Measurements from ENCODE around the gene CHAT. TPM values are rescaled to one million over a fixed set of nuclear protein-coding genes. Genes with fewer than 3 reads are reported as not detected.

The CHAT gene
- total RNA-seq, 1 donor from 2014 or later = 0.62 TPM

DNA sequence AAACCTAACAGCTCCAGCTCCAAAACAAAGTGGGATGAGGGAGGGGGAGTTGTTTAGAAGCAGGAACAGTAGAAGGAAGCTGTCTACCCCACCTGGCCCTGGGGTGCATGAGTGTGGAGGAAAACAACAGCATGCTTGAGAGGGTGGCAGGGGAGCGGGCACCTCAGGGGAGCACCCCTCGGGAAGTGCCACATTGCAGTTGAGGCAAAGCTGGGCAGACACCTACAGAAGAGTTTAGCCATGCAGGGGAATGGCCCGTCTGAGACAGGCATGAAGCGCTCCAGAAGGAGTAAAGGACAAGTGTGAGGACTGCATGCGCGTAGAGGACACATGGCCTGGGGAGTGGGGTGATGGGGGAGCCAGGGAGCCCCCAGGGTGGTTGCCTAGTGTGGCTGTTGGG is 18.1 kb downstream of the CHAT start:
- no peak for DNase-seq

DNA sequence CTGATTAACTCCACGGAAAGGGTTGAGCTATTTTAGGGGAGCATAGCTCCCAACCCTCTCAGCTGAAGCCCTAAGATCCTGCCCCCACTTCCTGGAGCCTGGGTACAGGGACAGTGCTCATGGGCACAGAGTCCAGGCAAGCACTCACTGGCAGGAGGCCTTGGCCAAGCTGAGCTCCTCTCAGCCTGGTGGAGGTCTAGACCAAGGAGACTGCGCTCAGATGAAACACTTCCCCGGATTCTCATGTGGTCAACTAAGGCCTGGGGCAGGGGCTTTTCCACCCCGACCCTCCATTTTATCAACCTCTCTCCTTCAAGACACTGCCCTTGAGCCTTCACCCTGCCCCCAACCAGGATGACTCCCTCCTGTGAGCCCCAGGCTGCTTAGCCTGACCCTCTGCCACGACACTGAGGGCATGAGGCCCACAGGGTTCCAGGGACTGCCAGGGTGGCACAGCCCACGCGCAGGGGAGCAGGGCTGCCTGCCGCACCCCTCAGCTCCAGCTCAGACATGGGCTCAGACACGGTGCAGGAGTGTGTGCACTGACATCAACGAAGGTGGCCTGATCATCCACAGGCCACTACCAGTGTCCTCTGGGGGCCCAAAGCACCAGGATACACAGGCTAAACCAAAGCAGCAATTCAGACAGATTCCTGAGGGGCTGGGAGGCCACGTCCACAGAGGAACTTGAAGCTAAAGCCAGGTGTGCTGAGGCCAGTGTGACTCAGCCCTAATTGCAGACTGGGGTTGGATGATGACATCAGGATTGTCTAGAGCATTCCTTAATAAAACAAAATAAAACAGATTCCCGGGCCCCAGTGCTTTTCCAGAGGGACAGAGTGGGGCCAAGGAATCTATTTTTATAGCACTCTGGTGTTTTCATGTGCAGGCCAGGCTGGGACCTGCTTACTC is 18.8 kb downstream of the CHAT start:
- no peak for DNase-seq

DNA sequence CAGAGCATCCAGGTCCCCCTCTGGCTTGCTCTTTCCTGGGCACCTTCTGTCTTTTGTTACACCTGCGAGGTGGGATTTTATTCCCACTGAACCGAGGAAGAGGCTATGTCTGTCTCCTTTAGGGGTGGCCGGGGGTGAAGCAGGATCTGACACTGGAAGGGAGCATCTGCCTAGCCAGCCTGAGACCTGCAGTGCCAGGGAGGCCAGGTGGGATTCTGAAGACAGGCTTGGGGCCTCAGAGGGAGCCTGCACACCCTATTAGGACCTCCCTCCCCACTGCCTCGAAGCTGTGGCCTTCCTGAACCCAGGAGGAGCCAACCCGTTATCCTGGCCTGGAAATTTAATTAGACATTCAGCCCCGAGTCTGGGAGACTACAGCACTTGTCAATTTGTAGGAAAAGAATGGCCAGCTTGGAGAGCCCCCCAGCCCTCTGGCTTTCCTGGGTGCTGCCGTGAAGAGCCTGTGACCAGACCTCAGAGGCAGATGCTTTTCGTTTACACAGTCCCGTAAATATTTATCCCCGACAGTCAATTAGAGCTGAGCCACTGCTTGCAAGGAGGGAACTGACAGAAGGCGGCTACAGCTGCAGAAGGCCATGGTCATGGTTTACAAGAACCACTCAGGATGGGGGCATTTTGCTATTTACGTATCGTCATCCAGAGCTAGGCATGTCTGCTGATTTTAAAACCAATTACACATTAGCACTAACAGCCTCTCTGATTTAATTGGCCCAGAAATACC is 19.7 kb downstream of the CHAT start:
- DNase-seq = no peak

DNA sequence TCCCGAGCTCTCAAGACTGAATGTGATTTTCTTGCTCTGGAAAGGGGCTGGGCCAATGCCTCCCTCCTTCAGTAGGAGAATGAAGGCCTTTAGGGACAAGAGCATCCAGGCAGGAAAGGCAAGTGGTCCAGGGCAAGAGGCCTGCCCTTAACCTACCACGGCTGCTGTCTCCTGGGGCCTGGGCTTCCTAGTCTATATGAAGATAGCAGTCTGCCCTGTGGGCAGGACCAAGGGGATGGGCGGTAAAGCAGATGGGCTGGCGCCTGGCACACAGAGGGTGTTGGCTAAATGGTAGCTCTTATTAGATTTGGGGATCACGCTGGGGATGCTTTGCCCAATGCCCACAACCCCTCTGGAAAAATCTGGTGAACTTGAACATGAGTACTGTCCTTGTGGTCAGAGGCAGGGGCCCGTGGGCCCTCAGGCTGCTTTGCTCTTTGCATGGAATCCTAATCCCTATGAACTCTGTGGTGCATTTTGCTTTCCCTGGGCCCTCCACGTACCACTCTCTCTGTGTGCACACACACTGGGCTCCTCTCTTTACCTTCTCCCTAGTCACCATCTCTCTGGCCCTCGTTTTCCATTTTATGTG is 20.3 kb downstream of the CHAT start:
- DNase-seq = no peak

DNA sequence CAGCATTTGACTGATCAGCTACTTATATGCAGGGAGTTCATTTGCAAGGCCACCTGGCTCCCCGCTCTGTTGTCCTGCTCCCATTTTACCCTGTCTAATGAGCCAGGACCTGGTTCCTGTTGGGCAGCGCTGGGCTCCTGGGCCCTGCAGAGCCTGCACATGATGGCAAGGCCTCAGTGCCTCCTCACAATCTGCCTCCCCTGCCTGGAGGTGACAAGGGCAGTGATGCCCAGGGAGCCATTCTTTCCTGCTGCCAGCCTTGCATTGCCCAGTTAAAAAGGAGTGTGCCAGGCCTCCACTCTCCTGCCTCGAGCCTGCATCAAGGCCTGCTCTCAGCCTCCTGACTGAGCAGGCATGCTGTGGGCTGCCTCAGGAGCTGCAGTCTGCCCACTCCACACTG is 28.5 kb downstream of the CHAT start:
- no peak for DNase-seq

DNA sequence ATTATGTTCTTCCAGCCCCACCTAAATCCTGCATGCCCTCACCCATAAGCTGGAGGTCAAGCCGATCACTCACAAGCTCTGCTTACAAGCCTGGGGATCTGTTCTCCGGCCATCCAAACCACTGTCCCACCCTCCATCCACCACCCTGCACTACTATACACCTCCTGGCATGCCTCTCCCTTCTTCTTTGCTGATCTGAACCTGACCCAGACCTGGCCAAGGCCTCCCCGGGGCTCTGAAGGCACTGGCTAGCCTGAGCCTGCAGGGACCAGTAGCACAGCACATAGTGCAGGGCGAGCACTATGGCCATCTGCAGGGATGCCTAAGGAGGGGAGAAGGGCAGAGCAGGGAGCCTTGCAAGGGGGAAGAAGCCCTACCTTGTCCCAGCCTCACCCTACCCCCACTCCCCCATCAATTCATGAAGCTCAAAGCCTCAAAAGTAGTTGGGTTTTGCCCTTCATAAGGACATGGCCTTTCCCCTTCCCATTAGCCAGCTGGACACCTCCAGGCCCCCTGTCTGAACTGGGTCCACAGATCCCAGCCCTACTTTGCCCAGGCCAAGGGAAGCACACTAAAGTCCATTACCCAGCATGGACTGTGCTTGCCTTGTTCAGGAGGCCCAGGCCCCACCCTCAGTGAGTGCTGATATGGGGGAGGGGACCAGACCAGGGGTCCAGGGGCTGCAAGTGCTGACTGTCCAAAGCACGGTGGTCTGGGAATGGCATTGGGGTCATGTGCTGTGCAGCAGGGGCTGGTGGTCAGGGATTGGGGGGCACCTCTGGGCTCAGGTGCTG is 29.6 kb downstream of the CHAT start:
- no peak for DNase-seq

DNA sequence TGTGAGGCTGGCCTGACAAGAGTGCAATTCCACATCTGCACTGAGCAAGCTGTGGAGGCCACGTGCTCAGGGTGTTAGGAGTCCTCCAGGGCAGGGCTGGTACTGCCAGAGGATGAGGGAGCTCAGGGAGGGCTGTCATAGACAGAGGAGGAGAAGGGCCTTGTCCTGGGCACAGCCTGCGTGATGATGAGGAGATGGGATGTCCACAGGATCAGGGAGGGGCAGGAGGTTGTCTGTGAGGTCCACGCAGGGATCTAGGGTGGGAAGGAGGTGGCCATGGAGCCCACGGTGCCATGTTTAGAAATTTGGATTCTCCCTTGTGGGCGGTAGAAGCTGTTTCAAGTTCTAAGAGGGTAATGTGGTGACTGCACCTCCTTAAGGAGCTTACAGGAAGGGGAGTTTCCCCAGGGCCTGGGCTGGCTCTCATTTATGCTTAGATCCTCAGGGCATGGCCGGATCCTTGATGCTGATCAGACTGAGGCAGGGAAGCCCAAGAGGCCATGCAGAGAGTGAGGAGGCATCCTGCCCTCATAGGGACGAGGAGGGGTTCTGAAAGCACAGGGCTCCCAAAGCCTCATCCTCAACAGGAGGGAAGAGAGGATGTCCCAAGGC is 30.3 kb downstream of the CHAT start:
- DNase-seq = no peak

DNA sequence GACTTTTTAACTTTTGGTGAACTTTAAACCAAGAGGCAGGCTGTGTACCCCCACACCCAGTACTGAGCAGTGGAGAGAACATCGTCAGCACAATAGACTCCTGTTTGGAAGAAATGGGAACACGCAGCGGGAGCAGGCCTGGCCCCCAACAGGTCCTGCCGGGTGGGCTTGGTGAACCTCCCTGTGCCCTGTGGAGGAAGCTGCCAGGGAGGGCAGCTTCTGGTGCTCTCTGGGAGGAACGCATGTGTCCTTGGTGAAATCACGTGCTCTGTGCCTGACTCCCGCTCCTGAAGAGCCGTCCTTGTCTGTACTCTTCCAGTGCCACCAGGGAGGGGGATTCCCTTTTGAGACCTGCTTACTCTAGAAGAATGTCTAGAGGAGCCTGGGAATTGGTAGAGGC is 31.6 kb downstream of the CHAT start:
- no peak for DNase-seq

DNA sequence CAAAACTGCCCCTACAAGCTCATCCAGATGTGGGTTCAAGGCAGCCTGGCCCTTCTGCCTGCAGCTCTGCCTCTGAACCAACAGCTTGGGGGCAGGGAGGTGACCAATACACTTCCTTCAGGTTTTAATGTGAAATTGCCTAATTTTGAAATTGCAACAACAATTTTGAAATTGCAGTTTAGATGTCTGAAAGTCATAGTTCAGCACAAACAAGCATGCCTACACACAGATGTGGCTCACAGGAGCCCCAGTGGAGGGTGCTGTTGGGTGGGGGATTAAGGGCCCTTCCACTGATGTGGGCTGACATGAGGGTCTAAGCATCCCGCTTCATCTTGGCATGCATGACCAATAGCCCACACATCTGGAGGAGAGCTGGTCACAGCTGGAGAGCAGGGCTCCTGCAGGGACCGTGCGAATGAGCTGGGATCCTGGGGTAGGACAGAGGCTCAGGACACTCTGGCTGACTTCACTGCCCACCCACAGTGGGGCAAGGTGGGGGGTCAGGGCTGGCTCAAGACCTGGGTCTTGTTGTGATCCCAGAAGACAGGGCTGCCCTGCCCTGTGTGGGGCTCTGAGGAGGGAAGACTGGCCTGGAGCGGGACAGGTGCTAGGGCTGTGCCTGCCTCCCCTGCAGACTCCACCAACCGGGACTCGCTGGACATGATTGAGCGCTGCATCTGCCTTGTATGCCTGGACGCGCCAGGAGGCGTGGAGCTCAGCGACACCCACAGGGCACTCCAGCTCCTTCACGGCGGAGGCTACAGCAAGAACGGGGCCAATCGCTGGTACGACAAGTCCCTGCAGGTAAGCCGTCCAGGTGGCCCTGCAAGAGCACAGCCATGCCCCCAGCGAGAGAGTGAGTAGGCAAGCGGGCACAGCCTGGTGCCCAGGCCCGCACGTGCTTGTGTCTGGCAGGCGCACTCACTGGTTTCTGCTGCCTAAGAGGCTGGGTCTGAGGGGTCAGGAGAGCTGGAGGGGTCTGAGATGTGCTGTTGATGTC is 32.3 kb downstream of the CHAT start:
- DNase-seq = no peak

DNA sequence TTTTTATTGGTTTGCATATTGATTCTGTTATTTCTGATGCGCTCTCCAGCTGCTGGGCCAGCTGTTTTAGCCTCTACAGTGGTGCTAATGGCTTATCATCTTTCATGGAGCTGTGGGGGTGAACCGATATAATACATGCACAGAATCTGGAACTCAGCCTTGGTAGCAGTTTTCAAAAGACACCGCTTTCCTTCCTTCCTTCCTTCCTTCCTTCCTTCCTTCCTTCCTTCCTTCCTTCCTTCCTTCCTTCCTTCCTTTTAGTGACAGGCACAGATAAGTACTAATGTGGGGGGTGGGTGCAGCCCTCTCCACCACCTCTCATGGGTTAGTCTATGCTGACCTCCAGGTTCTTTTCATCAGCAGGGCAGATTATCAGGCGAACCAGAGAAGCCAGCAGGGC is 33.7 kb downstream of the CHAT start:
- no peak for DNase-seq

DNA sequence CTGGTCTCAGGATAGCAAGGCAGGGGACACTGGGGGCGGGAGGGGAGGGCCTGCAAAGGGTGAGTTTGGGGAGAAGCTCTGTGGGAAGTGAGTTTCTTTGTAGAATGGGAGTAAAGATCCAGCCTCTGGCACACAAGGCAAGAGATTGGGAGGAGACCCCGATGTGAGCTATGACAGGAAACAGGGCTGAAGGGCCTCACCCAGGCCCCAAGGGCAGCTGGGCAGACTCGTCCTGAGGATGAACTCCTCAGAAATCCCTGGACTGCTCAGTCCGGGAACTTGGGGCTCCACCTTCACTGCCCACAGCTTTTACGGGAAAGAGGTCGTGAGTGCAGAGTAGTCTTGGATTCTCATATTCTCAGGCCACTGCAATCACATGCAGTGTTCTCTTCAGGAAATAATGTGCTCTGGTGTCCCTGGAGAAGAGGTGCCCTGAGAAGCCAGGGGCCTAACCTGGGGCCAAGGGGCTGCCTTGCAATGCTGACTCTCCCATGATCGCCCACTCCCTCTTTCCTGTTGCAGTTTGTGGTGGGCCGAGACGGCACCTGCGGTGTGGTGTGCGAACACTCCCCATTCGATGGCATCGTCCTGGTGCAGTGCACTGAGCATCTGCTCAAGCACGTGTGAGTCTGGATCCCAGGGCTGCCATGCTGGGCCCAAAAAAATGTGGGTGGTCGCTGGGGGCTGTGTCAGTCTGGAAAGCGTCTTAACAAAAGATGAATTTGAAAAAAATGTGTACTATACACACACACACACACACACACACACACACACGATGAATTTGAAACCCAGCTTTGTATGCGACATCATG is 34.4 kb downstream of the CHAT start:
- DNase-seq = no peak

DNA sequence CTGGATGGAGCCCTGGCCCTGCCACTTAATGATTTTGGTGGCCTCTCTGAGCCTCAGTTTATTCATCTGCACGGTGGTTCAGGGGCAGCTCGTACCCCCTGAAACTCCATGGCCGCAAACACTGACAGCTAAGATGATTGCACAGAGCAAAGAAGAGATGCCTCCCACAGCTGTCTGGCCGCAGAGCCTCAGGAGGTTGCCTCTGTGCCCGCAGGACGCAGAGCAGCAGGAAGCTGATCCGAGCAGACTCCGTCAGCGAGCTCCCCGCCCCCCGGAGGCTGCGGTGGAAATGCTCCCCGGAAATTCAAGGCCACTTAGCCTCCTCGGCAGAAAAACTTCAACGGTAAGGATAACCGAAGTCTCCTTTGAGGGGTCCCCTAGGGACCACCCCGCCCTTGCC is 35.5 kb downstream of the CHAT start:
- no peak for DNase-seq

DNA sequence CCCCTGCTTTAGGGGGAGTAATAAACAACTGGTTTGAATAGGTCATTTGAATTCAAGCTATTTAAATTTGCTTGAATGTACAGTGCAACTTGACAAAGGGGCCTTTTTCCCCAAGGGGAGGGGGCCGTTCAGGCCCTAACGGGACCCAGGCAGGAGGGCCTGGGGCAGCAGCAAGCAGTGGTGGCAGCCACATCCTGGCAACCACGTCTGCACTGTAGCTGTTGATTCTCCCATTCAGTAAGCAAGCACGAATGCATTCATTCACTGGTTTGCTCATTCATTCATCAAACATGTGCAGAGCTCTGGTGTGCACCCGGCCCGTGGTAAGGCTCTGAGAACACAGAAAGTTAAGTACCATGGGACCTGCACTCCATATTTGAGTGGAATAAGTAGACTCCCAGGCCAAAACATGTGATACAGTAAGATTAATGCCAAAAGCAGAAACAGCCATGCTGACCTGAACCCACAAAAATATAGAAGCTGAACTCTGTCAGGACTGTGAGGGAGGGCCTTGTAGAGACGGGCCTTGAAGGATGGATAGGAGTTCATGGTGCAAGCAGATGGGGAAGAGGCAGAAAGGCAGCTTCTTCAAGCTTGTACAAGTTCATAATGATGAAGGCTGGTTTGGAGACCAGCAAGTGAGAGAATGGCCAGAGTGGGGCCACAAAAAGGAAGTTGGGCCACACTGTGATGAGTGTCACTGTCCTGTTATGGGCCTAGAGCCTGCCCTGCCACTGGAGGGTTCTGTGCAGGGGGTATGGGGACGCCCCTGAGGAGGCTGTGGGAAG is 36.3 kb downstream of the CHAT start:
- no peak for DNase-seq

DNA sequence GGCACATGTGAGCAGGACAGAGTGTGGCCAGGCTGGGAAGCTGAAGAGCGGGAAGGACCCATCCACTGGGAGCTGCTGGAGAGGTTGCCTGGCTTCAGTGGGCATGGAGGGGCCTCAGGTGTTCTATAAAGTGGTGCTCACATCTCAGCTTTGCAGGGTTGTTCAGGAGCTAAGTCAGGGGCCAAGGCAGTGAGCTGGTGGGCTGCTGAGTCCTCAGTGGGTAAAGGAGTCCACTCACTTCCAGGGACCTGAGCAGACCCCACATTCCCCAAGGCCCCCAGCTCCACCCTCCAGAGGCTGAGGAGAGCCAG is 36.8 kb downstream of the CHAT start:
- no peak for DNase-seq

DNA sequence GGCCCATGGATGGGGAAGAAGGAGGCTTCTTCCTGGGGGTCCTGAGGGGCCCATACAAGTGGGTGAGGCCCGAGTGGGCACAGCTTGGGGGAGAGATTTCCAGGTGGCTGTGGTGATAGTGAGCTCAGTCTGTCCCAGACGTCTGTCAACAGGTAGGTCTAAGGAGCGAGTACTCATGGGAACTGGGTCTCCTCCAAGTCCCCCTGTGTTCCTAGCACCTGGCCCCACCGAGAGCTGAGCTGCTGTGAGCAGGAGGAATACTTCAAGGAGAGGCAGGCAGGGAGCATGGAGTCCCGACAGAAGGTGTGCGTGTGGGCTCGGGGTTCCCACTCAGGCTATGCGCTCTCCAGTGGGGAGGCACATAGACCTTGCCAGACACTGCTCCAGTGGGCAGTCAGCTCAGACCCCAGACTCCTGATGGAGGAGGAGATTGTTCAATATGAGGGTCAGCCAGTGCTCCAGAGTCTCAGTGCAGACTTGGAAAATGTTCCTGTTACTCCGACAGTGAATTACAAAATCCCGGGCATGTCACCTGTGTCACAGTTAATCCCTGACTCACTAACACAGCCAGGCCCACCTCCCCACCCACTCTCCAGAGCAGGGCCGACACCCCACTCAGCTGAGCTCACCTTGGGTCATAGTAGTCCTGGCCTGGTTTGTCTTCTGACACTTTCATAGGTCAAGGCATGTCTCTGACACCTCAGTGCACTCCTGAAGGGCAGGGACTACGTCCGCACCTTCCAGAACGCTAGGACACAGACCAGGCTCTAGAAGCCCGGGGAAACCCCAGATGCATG is 37.4 kb downstream of the CHAT start:
- no peak for DNase-seq

DNA sequence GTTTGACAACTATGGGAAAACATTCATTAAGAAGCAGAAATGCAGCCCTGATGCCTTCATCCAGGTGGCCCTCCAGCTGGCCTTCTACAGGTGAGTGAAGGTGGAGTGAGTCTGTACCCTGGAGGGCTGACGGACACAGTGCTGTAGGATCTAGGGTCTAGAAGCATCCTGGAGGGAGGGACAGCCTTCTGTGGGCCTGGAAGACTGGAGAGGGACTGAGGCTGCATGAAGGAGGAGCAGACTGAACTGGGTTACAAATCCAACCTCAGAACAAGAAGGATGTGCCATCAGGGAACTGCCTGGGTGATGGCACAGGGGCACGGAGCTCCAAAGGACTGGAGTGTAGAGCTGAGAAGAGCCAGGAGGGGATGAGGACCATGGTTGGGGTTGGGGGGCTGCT is 38.1 kb downstream of the CHAT start:
- DNase-seq = no peak

DNA sequence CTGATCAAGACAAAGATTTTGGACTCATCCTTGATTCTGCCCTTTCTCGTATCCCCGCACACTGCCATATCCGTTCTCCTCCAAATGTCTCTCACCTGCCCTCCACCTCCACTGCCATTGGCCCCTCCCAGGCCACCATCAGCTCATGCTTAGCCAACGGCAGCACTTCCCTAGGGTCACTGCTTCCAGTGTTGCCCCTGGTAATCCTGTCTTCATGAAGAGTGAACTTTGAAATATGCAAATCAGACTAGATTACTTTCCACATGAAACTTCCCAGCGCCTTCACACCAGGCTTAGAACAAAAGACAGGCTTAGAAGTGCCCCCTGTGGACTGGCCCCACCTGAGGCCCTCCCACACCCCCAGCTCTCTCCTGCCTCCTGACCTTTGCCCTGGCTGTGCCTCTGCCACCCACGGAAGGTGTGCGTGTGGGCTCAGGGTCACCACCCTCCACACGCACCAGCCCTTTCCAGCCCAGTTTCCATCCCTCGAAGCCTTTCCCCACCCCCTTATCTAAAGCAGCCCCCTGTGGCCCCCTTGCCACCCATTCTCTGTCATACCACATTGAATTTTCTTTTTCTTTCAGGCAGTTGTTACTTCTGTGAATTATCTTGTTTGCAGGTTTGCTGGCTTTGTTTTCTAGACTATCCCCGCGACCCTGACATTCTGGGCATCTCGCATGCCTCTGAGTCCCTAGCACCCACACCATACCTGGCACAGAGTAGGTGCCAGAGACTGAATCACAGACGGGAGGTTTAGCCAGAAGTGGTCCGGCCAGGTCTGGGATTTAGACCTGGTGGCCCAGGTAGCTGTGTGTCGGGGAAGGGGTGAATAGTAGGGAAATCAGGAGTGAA is 38.8 kb downstream of the CHAT start:
- DNase-seq = no peak

Measured in occipital lobe (tissue), 2 donors.